Stimulated activated CD4-positive, alpha-beta T cell treated with anti-CD3 and anti-CD28 coated beads, Interleukin-15, amount 100 ng/mL, for 1 hour (primary cell): Measurements from ENCODE around the gene ASIC4.

Source experiments
- DNase-seq, 2 donors: peaks; one replicate each; pipeline ENCODE4 v3.0.0-alpha.2; 2020; ENCODE audit warnings: low read depth in 1 of 2, low spot score in 1 of 2

The ASIC4 gene

GRCh38 chr2:219565130-219566080 is 51.1 kb downstream of the ASIC4 start:
- no peak for DNase-seq

DNA sequence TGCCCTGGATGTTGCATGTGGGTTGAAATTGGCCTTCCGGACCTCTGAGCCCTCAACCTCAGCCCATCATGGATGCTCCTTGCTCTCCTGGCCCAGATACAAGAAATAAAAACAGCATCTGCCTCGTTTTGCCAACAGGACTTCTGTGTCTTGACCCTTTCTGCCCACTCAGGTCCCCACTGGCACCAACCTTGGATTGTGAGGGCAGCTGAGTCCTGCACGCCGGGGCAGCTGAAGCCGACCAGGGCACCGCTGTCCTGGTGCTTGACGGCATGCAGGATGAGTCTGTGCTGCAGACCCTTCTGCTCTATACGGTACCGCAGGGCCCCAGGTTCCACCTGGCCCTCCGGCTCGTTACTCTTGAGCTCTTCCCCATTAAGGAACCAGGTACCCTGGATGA is 52.4 kb downstream of the ASIC4 start:
- no peak for DNase-seq

GRCh38 chr2:219567131-219567530 is 52.8 kb downstream of the ASIC4 start:
- DNase-seq = no peak

DNA sequence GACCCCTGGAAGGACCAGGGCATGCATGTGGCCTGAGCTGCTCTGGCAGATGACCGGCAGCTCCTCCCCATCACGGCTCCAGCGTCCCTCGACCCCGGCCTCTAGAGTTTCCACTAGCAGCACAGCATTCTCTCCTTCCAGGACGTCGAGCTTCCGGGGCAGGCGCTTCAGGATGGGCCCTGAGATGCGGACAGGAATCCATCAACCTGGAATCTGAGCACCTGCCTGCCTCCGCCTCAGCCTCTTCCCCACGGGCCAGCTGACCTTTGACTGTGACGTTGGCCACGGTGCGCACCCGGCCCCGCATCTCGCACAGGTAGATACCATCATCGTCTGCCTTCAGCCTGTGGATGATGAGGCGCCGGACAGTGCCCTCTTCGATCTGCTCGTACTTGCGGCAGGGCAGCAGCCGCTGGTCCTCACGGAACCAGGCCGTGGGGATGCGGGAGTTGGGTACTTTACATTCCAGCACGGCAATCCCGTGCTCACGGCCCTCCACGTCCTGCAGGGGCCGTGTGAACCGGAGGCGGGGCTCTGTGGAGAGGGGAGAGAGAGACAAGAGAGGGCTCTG is 53.6 kb downstream of the ASIC4 start:
- no peak for DNase-seq

DNA sequence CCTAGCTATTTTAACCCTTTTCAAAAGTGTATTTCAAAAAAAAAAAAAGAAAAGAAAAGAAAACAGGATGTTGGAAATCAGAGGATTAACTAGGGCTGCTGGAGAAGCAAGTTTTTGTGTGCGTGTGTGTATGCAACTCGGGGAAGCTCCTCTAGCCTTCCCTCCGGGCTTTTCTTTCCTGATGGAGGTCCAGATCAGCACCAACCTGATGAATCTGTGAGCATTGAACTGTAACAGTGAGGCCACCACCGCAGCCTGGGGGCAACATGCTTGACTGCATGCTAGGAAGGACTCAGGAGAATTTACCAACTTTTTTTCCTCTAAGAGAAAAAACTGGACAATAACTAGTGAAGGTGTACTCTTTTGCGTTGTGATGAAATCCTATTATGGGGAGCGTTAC is 54.8 kb downstream of the ASIC4 start:
- no peak for DNase-seq

DNA sequence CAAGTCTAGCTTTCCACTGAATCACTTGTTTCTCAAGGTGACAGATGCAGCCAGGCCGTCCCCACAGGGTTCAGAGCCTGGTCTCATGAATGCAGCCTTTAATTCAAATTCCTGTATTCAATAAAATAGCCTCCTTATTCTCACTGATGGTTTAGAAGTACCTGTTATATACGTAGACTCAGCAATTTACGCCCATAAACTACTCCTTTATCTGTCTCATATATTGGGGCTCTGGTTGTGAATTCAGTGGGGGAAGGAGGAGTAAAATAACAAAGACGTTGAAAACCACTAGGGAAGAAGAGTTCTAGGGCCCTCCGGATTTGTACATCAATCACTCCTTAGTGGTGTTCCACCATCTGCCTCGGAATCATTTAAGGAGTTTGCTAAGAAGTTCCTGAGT is 55.4 kb downstream of the ASIC4 start:
- DNase-seq = no peak

DNA sequence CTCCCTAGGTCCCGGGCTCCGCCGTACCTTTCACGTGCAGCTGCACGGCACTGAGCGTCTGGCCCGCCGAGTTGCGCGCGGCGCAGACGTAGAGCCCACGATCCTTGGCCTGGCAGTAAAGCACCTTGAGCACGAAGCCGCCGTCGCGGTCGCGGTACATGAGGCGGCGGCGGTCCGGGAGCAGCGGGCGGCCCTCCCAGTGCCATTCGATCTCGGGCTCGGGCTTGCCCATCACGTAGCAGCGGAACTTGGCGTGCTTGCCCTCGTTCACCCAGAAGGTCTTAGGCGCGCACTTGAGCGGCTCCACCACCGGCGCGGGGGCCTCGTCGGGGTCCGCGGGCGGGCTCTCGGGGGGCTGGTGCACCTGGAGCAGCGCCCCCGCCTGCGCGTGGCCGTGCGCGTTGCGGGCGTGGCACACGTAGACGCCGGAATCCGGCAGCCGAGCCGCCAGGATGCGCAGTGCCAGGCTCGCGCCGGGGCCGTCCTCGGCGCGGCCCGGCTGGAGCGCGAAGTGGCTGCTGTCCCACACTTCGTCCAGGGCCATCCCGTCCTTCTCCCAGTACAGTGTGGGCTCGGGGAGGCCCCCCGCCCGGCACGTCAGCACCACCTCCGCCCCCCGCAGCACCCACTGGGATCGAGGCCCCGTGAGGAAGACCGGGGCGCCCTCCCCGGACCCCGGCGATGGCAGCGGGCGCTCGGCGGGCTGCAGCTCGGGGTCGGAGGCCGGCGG is 56.1 kb downstream of the ASIC4 start:
- no peak for DNase-seq

DNA sequence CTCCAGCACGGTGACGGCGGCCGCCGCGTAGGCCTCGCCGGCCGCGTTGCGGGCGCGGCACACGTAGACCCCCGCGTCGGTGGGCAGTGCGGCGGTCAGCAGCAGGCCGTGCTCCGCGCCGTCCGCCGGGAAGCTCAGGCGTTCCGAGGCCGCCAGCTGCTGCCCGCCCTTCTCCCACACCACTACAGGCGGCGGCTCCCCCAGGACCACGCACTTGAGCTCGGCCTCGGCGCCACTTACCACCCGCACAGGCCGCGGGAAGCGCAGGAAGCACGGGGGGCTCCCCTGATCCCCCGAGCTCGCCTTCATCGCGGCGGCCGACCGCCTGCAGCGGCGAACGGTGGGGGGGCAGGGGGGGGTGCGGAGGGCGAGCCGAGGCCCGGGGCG is 56.6 kb downstream of the ASIC4 start:
- no peak for DNase-seq

DNA sequence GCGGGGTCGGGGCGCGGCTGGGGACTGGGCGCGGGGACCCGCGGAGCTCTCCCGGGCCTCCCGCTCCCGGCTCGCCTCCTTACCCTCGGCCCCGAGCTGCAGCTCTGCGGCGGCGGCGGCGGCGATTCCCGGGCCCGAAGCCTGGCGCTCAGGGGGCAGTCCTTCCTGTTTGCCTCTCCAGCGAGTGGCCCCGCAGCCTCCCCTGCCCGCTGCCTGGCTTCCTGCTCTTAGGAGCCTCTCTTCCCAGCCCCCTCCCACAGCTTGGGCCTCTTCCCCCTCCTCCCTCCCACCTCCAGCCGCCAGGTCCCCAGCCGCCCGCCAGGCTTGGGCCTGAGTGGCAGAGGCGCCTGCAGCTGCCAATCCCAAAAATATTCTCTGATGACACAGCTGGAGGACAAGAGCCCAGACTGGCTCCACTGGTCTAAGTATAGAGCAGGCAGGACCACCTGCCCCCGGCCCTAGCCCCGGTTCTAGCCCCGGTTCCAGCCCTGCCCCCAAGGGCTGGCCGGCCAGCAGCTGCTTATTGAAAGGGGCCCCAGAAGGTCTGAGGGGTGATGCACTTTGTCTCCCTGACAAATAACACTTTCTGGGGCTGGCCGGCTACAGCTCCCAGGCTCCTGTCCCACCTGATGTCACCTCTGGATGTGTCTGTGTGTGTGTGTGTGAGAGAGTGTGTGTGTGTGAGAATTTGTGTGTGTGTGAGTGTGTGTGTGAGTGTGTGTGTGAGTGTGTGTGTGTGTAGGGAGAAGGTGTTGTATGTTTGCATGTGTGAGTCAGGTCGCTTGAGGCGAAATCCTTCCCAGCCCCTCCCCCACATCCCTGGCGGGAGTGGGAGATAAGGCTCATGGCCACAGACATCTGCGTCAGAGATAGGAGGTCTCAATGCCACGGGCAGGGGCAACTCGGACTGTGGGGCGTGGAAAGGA is 57.3 kb downstream of the ASIC4 start, which contains the start of gene OBSL1:
Gene OBSL1 (minus strand): TSS at position 229 of the 926 bp plus-strand sequence. CDS start 307 bp downstream, outside the sequence.
- no peak for DNase-seq

DNA sequence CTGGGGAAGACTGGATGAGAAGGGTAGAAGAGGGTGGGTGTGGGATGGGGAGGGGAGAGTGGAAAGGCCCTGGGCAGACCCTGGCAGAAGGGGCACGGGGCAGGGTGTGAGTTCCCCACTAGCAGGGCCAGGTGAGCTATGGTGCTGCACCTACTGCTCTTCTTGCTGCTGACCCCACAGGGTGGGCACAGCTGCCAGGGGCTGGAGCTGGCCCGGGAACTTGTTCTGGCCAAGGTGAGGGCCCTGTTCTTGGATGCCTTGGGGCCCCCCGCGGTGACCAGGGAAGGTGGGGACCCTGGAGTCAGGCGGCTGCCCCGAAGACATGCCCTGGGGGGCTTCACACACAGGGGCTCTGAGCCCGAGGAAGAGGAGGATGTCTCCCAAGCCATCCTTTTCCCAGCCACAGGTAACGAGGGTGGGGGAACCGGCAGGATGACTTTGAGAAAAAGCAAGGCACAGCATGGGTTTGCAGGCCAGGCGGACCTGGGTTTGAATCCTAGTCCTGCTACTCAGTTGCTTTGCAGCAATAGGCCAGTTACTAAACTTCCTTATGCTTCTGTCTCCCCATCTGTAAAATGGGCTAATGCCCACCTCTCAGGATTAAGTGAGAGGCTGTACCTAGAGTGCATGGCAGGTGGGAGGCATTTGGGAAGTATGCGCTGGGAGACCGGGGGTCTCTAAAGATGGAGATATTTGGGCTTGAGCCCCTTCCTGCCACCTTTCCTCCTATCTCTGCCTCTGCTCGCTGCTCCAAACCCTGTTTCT is 58.1 kb downstream of the ASIC4 start, which contains the start of gene INHA:
Gene INHA (plus strand): TSS at position 74 of the 765 bp plus-strand sequence. CDS start 65 bp downstream, at position 139.
- no peak for DNase-seq

- no peak for DNase-seq
These were observed 58.9 kb downstream of the ASIC4 start for GRCh38 chr2:219573166-219573565.

GRCh38 chr2:219574484-219575311 is 60.4 kb downstream of the ASIC4 start:
- no peak for DNase-seq

GRCh38 chr2:219575566-219576504 is 61.6 kb downstream of the ASIC4 start:
- no peak for DNase-seq

DNA sequence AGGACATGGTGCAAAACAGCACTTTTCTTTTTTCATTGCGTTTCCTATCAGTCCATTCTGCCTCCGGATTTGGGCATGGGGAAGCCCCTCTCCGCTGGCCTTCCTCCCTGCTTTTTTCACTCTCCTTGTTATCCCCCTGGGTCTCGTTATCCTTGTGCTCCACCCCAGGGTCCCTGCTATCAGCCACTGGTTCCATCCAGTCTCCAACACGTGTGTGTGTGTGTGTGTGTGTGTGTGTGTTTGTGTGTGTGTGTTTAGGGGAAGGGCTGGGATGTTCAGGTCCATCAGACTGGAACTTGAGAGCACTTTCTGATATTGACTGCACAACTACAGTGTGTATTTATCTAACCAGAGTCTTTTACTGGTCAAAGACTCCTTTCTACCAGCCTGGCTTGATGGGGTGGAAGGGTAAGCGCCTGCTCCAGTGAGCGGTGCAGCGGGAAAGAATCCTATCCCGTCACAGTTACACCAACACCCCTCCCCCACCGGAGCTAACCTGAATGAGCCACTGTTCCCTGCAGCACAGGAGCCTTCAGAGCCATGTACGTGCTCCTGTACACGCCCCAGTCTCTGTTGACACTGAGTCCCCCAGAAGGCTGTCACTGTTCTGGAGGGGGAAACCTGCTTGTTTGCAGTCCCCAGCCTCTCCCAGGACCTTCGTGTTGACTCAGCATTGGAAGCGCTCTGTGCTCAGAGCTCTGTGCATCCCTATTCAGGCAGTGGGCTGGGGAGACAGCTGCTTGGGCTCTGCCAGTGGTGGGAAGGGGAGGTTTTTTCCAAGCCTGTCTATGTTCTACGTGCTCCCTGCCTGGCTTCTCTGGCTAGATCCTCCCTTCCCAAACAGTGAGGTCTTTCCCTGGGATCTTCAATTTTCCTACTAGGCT is 62.5 kb downstream of the ASIC4 start:
- no peak for DNase-seq

DNA sequence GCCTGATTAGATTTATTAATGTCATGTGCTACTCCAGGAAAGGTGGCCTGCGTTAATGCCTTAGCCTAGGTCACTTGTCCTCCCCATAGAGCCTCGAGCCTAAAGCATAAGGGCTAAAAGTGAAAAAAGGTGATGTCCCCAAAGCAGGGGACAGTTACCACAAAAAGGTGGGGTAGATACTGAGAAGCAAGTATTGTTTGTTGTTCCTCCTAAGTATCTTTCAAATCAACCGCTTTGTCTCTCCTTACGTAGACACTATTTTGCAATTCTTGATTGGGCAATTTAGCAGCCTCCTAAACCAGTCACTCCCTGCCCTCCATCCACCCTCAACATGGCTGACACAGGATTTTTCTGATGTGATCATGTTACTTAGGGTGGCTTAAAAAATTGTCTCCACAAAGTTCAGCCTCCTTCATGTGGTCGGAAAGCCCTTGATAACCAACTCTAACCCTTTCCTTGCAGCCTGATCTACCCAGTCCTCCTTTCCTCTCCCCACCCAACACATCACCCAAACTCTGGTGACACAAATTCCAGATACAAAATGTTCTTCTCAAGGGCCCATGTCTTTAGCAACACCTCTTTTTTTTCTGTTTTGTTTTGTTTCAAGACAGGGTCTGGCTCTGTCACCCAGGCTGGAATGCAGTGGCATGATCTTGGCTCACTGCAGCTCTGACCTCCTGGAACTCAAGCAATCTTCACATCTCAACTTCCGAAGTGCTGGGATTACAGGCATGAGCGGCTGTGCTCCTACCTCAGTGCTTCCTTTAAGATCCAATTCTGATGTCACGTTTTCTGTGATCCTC is 64.7 kb downstream of the ASIC4 start:
- DNase-seq = no peak

GRCh38 chr2:219581346-219581745 is 67.1 kb downstream of the ASIC4 start:
- no peak for DNase-seq
